Activated naive CD8-positive, alpha-beta T cell treated with anti-CD3 and anti-CD28 coated beads, Interleukin-2, amount 10 ng/mL, durations not matched to agents 7 days and 5 days (primary cell): ENCODE measurements around the gene VPS37C. TPM values are rescaled to one million over a fixed set of nuclear protein-coding genes. Genes with fewer than 3 reads are reported as not detected.

Source experiments
- ATAC-seq: fragments of 150-1000 bp; cut with Tn5 transposase; one replicate; pipeline ENCODE4 v1.10.0; 2021; ENCODE audit warnings: low read depth, moderate library complexity
- POLR2A ChIA-PET: fragments of 350-600 bp; sonication (Branson Sonifier 250); formaldehyde crosslinking; loops from one replicate; lab custom pipeline; 2021; ENCODE audit warnings: antibody characterized with exemption; lab: Charles Lee
- DNase-seq: peaks from one replicate; pipeline ENCODE4 v3.0.0; 2021
- H3K27ac Mint-ChIP-seq: one replicate; pipeline ENCODE4 v1.8.0; 2022; ENCODE audit warnings: mild to moderate bottlenecking, mixed read lengths
- H3K27me3 Mint-ChIP-seq: one replicate; pipeline ENCODE4 v1.8.0; 2022; ENCODE audit warnings: mild to moderate bottlenecking, moderate library complexity, mixed read lengths
- H3K36me3 Mint-ChIP-seq: one replicate; pipeline ENCODE4 v1.8.0; 2021; ENCODE audit warnings: mild to moderate bottlenecking, mixed read lengths
- H3K4me1 Mint-ChIP-seq: one replicate; pipeline ENCODE4 v1.8.0; 2021; ENCODE audit warnings: mixed read lengths
- H3K4me3 Mint-ChIP-seq: one replicate; pipeline ENCODE4 v1.8.0; 2022; ENCODE audit warnings: mild to moderate bottlenecking, moderate library complexity, mixed read lengths
- H3K9me3 Mint-ChIP-seq: one replicate; pipeline ENCODE4 v1.8.0; 2021; ENCODE audit warnings: mixed read lengths
- total RNA-seq, 2 experiments: library from RNA; stranded (reverse); gene quantifications; one replicate each; pipeline ENCODE4 v1.2.3, GENCODE V29; 2021

Gene VPS37C
- total RNA-seq, 2 experiments from 2014 or later, result 5.6 to 6.0 TPM

DNA sequence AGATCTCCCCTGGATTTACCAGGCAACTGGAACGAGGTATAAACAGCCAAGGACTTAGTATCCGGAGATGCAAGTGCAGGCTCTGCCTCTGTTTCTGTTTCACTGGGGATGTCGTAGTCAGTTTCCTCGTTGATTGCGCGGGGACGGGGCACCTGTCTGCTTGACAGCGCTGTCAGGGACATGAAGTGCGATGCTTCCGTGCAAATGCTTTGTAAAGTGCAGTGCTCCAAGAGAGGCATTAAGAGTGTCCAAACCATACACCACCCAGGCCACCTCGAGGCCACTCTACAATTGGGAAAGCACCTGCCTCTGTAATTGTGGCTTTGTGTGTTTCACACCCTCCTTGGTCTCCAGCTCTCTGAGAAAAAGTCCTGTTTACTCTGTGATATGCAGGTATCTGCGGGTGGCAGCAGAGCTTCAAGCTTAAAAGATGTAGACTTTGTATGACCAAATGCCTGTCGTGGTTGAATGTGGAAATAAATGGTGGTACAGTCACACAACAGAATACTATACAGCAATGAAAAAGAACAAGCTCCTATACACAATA is 77.6 kb downstream of the VPS37C start:
- Mint-ChIP-seq H3K36me3 (no peaks in the 10 kb centered on the region), H3K9me3 (peaks cover 1% of the 10 kb centered on the region), H3K4me1 (peaks cover 58% of the 10 kb centered on the region), H3K4me3 (peak overlapping the region; percentile 82), H3K27me3 (no peaks in the 10 kb centered on the region), H3K27ac (peak overlapping the region; percentile 97)
- DNase-seq, result peak; percentile 74
- POLR2A ChIA-PET, result interaction anchor here (0.9 to 1.7 kb wide), 12 partner anchors 13 to 96 kb away, joined by 3 to 8 read pairs (median 5); partner anchors contain the start of gene CD5
- ATAC-seq, result peak; percentile 65

DNA sequence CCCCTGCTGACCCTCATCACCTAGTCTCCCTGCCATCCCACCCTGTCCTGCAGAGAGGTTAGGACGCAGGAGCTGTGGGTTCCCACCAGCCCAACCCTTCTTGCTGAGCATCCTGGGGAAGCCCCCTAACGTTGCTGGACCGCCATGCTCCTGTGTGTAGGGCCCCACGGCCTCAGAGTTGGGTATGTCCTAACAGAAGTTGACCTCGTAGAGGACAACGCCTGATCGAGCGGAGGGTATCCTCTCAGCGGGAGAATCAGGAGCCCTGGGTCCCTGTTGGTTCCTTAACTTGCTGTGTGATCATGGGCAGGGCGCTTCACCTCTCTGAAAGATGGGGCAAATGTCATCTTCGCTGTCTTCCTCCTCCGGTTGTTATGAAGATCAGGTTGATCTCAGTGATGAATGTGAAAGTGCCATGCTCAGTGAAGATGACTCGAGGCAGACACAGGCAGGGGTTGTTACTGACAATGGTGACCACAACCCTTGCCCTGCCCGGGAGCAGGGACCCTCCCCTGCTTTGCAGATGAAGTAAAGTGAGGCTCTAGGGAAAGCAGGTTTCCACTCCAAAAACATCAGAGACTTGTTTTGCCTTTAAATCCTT is 78.2 kb downstream of the VPS37C start:
- Mint-ChIP-seq H3K27ac (peak overlapping the region; percentile 97), H3K27me3 (no peaks in the 10 kb centered on the region), H3K4me1 (peaks cover 60% of the 10 kb centered on the region), H3K9me3 (peaks cover 1% of the 10 kb centered on the region), H3K36me3 (no peaks in the 10 kb centered on the region), H3K4me3 (peak overlapping the region; percentile 82)
- POLR2A ChIA-PET, result interaction anchor here (0.5 to 4.3 kb wide), 22 partner anchors 8 to 168 kb away, joined by 3 to 44 read pairs (median 6); partner anchors contain the start of gene CD5
- DNase-seq (peak; percentile 66), ATAC-seq (peak; percentile 37)

DNA sequence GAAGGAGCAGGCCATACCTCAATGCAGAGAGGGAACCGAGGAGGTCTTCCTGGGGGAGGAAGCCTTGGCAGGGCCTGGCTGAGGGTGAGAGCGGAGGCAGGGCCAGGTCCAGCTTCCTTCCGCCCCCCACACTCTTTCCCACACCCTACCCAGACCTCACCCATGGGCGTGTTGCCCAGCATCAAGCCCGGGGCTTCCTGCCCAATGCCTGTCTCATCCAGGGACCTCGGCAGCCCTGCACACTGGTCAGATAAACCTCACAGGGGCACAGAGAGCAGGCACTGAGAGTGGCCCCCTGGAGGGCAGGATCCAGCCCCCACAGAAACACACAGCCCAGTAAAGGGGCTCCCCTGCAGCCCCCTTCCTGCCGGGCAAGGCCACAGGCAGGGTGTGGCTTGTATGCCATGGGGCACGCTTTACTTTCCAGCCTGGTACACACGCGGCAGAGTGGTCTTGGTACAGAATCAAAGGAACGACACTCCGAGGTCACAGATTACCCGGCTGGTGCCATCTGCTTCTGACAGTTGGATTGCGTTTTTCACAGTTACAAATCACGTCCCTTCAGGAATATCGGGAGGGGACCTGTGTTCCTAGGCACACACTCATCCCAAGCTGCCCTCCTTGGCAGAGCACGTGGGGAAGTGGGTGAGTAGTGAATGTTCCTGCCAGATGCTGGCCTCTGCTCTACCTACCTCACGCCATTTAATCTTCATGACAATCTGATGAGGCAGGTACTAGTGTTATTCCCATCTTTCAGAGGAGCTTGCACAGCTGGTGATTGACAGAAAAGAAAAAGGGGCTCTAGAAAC is 79.0 kb downstream of the VPS37C start:
- POLR2A ChIA-PET, result interaction anchor here (0.5 to 4.3 kb wide), 17 partner anchors 9 to 170 kb away, joined by 3 to 44 read pairs (median 10); partner anchors contain the start of gene CD5
- Mint-ChIP-seq H3K4me3 (peak overlapping the region; percentile 82), H3K4me1 (peaks cover 60% of the 10 kb centered on the region), H3K27me3 (no peaks in the 10 kb centered on the region), H3K9me3 (peaks cover 1% of the 10 kb centered on the region), H3K27ac (peak overlapping the region; percentile 97), H3K36me3 (no peaks in the 10 kb centered on the region)
- DNase-seq (peak; percentile 48), ATAC-seq (no peak)

DNA sequence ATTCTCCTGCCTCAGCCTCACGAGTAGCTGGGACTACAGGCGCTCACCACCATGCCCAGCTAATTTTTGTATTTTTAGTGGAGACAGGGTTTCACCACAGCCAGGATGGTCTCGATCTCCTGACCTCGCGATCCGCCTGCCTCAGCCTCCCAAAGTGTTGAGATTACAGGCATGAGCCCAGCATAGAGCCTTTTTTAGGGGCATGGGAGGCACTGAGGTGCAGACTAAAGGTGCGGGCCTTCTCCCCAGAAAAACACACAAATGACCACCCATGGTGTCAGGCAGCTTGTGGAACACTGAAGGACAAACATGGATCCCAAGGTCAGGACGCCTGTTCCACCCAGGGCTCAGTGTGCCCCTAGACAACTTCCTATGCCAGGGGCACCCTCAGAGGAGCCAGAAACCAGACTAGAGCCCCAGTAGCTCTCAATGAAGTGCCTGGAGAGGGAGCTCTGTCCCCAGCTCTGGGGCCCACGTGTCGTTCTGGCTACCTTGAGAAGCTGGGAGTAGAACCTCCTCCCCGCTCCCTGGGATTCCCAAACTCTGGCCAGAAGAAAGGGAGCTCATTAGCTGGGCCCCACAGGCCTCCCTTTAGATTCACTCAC is 80.1 kb downstream of the VPS37C start:
- Mint-ChIP-seq H3K4me1 (peaks cover 70% of the 10 kb centered on the region), H3K36me3 (peaks cover 3% of the 10 kb centered on the region), H3K27me3 (no peaks in the 10 kb centered on the region), H3K9me3 (peaks cover 1% of the 10 kb centered on the region), H3K4me3 (peak overlapping the region; percentile 82), H3K27ac (peak overlapping the region; percentile 97)
- POLR2A ChIA-PET, result interaction anchor here (0.7 to 4.3 kb wide), 24 partner anchors 10 to 1646 kb away, joined by 3 to 44 read pairs (median 6); partner anchors contain the start of genes CD5 and HNRNPUL2
- DNase-seq (peak; percentile 48), ATAC-seq (no peak)

DNA sequence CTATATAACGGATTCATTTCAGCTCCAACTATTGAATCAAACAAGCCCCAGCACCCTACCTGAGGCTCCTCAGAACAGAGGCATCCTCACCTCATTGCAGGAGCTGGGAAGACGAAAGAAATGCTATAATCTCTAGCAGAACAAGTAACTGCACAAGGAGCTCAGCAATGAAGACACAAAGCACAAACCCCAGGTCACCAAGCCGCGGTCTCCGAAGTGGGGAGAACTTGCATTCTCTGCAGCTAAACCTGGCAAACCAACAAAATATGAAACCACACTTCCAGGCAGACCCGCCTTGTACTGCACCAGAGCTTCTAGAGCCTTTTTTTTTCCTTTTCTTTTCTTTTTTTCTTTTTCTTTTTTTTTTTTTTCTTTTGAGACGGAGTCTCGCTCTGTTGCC is 80.7 kb downstream of the VPS37C start:
- Mint-ChIP-seq H3K4me3 (peak overlapping the region; percentile 82), H3K27ac (peak overlapping the region; percentile 97), H3K4me1 (peaks cover 74% of the 10 kb centered on the region), H3K27me3 (no peaks in the 10 kb centered on the region), H3K9me3 (peaks cover 1% of the 10 kb centered on the region), H3K36me3 (peaks cover 3% of the 10 kb centered on the region)
- POLR2A ChIA-PET, result interaction anchor here (0.6 to 4.3 kb wide), 20 partner anchors 10 to 1647 kb away, joined by 3 to 44 read pairs (median 5); partner anchors contain the start of genes CD5 and HNRNPUL2
- ATAC-seq (peak; percentile 12), DNase-seq (peak; percentile 56)

Other genes with a start within 250 kb of the VPS37C start
- gene TMEM109, start 247.3 kb downstream of the VPS37C start, total RNA-seq, result 100 to 1,000 TPM in 1 of 2 experiments, 10 to 100 TPM in 1; 97.8 to 102 TPM
- 1 to 10 TPM in 1 of 2 experiments, under 1 TPM in 1; 0.80 to 1.3 TPM for gene TMEM132A, start 237.0 kb downstream of the VPS37C start, total RNA-seq
- 1 to 10 TPM; 7.2 to 7.4 TPM for gene SLC15A3, start 209.2 kb downstream of the VPS37C start, total RNA-seq
- 100 to 1,000 TPM; 274 to 285 TPM for gene CD6, start 189.7 kb downstream of the VPS37C start, total RNA-seq
- 100 to 1,000 TPM; 303 to 313 TPM for gene CD5, start 58.9 kb downstream of the VPS37C start, total RNA-seq
- not detected for gene PGA3, start 42.1 kb upstream of the VPS37C start, total RNA-seq
- gene PGA4, start 60.9 kb upstream of the VPS37C start, total RNA-seq, result not detected
- gene PGA5, start 79.7 kb upstream of the VPS37C start, total RNA-seq, result not detected
- 1 to 10 TPM; 2.4 to 3.1 TPM for gene VWCE, start 133.9 kb upstream of the VPS37C start, total RNA-seq
- 100 to 1,000 TPM; 168 to 181 TPM for gene DDB1, start 171.7 kb upstream of the VPS37C start, total RNA-seq
- 10 to 100 TPM; 31.5 to 34.3 TPM for gene TKFC, start 171.8 kb upstream of the VPS37C start, total RNA-seq
- gene CYB561A3, start 200.5 kb upstream of the VPS37C start, total RNA-seq, result 10 to 100 TPM; 43.6 to 44.7 TPM
- 10 to 100 TPM; 53.4 to 57.7 TPM for gene TMEM138, start 200.9 kb upstream of the VPS37C start, total RNA-seq
- 10 to 100 TPM; 10.5 to 11.1 TPM for gene TMEM216, start 231.2 kb upstream of the VPS37C start, total RNA-seq